K562 (cell line): ENCODE measurements around the gene WFIKKN1. TPM values are rescaled to one million over a fixed set of nuclear protein-coding genes. Genes with fewer than 3 reads are reported as not detected.

Experiments
- ATAC-seq: fragments of 200-7000 bp; cut with Tn5 transposase; 3 replicates; pipeline ENCODE4 v1.9.1; 2020; ENCODE audit warnings: moderate library complexity
- BruUV-seq: library from RNA; stranded (reverse); fragments of 400-500 nt; replicated peaks from 2 replicates; lab custom pipeline; 2021; lab: Mats Ljungman, UMichigan
- CTCF ChIA-PET: fragments of 300-600 bp; formaldehyde crosslinking; extraction: SDS; loops from one replicate; lab custom pipeline; 2021; ENCODE audit warnings: low intra/inter-chr PET ratio; lab: Yijun Ruan, JAX
- POLR2A ChIA-PET: fragments of 300-600, 350-650 bp; sonication (Branson Sonifier 250); formaldehyde crosslinking; extraction: SDS; loops from one replicate; lab custom pipeline; 2021; ENCODE audit warnings: antibody characterized with exemption, inconsistent platforms; lab: Yijun Ruan, JAX
- DNase-seq, 4 experiments: peaks; one replicate each; pipeline versions ENCODE4 v3.0.0 to v3.0.0-alpha.2; 2011 to 2018; ENCODE audit warnings: low spot score in 3 of 4, mixed read lengths in 3 of 4; ENCODE audit errors: extremely low read depth in 1 of 4
- FAIRE-seq: peaks from 2 replicates; lab custom pipeline; 2011; peaks lifted over from hg19 to GRCh38; lab: Jason Lieb, UNC
- H2AFZ ChIP-seq: 2 replicates; pipeline ENCODE4 v1.6.0; 2011; ENCODE audit warnings: low read depth, low read length, control low read depth, inconsistent platforms
- H3K27ac ChIP-seq: fragments of 200-600 bp; 3 replicates; pipeline ENCODE4 v1.8.0; 2011; ENCODE audit warnings: low read depth, mild to moderate bottlenecking, control low read depth, inconsistent platforms, low read length, moderate library complexity, mixed read lengths; ENCODE audit errors: extremely low read depth
- H3K27me3 ChIP-seq, 2 experiments: fragments of 300-600 bp in 1 of 2; 2 replicates in 1 of 2; 3 replicates in 1 of 2; pipeline versions ENCODE4 v1.6.0 to v1.8.0; 2011; ENCODE audit warnings: inconsistent platforms in 2 of 2, low read length in 2 of 2, mild to moderate bottlenecking in 1 of 2, mixed read lengths in 1 of 2, moderate library complexity in 1 of 2; ENCODE audit not compliant: control insufficient read depth in 2 of 2, insufficient read depth in 2 of 2
- H3K36me3 ChIP-seq: fragments of 300-600 bp; 3 replicates; pipeline ENCODE4 v1.8.0; 2011; ENCODE audit warnings: mild to moderate bottlenecking, low read length, inconsistent platforms; ENCODE audit not compliant: control insufficient read depth, insufficient read depth
- H3K4me1 ChIP-seq, 2 experiments: fragments of 200-600 bp in 1 of 2; replicated peaks in 1 of 2; 2 replicates in 1 of 2; 3 replicates in 1 of 2; pipeline versions ENCODE4 v1.5.1 to v1.8.0; 2011; ENCODE audit warnings: inconsistent platforms in 2 of 2, low read length in 2 of 2, mild to moderate bottlenecking in 1 of 2, mixed read lengths in 1 of 2, moderate library complexity in 1 of 2; ENCODE audit not compliant: control insufficient read depth in 2 of 2, insufficient read depth in 2 of 2
- H3K4me2 ChIP-seq: 2 replicates; pipeline ENCODE4 v1.6.1; 2011; ENCODE audit warnings: low read length, control low read depth, inconsistent platforms, mixed read lengths; ENCODE audit not compliant: insufficient read depth
- H3K4me3 ChIP-seq: fragments of 200-600 bp; sonication (generic), shearing (Covaris generic); 2 replicates; pipeline ENCODE4 v1.5.1; 2016; ENCODE audit warnings: control low read depth, inconsistent platforms
- H3K79me2 ChIP-seq: fragments of 200-600 bp; 3 replicates; pipeline ENCODE4 v1.8.0; 2011; ENCODE audit warnings: low read length, inconsistent platforms; ENCODE audit not compliant: control insufficient read depth, insufficient read depth
- H3K9ac ChIP-seq, 2 experiments: 2 replicates each; pipeline versions ENCODE4 v1.6.0 to v1.6.1; 2011; ENCODE audit warnings: low read depth in 2 of 2, low read length in 2 of 2, control low read depth in 1 of 2, inconsistent platforms in 1 of 2, mild to moderate bottlenecking in 1 of 2, mixed read lengths in 1 of 2; ENCODE audit not compliant: insufficient read depth in 1 of 2
- H3K9me1 ChIP-seq: one replicate; pipeline ENCODE4 v1.6.0; 2011; ENCODE audit warnings: inconsistent platforms, mild to moderate bottlenecking, low read length, moderate library complexity; ENCODE audit not compliant: control insufficient read depth, insufficient read depth
- H3K9me3 ChIP-seq: replicated peaks from 2 replicates; pipeline ENCODE4 v1.5.1; 2011; ENCODE audit warnings: low read depth, low read length, inconsistent platforms; ENCODE audit not compliant: control insufficient read depth, insufficient read depth
- H4K20me1 ChIP-seq: replicated peaks from 2 replicates; pipeline ENCODE4 v1.6.1; 2011; ENCODE audit warnings: low read length, inconsistent platforms, mixed read lengths; ENCODE audit not compliant: control insufficient read depth, insufficient read depth
- ATF6 ChIP-seq: sonication (generic); formaldehyde crosslinking; IDR thresholded peaks from 2 replicates; pipeline ENCODE4 v1.4.0; 2020; ENCODE audit warnings: mild to moderate bottlenecking, missing genetic modification reagents
- CEBPG ChIP-seq, 3 experiments: fragments of 200-800 bp in 1 of 3; sonication (Bioruptor generic) in 1 of 3; sonication (generic) in 1 of 3; formaldehyde crosslinking in 1 of 3; IDR thresholded peaks in 2 of 3; conservative IDR thresholded peaks in 1 of 3; 2 replicates each; pipeline versions ENCODE4 v1.6.1 to v1.8.0; 2016 to 2022; ENCODE audit warnings: missing compliant biosample characterization in 2 of 3, missing genetic modification characterization in 2 of 3, mild to moderate bottlenecking in 1 of 3, missing genetic modification reagents in 1 of 3
- CHCHD3 ChIP-seq: fragments of 250-450 bp; sonication (Bioruptor Pico); IDR thresholded peaks from 2 replicates; pipeline ENCODE4 v2.1.2; 2022; ENCODE audit warnings: mild to moderate bottlenecking
- HNRNPL ChIP-seq: fragments of 200-400 bp; formaldehyde crosslinking; IDR thresholded peaks from 2 replicates; pipeline ENCODE4 v1.6.1; 2017; ENCODE audit warnings: low read depth, mild to moderate bottlenecking, low read length
- MBD1 ChIP-seq: fragments of 250-450 bp; sonication (Bioruptor Pico); IDR thresholded peaks from 2 replicates; pipeline ENCODE4 v1.8.0; 2022; ENCODE audit warnings: inconsistent platforms
- MIER1 ChIP-seq: fragments of 450-650 bp; IDR thresholded peaks from 2 replicates; pipeline ENCODE4 v1.6.1; 2016; ENCODE audit warnings: antibody characterized with exemption, mild to moderate bottlenecking, low read depth
- NONO ChIP-seq, 2 experiments: fragments of 200-400 bp in 1 of 2; fragments of 450-650 bp in 1 of 2; formaldehyde crosslinking in 1 of 2; IDR thresholded peaks; 2 replicates each; pipeline ENCODE4 v1.6.1; 2017; ENCODE audit warnings: low read depth in 2 of 2, mild to moderate bottlenecking in 2 of 2, moderate library complexity in 2 of 2, low read length in 1 of 2
- POLR2A ChIP-seq: fragments of 450-650 bp; conservative IDR thresholded peaks from 2 replicates; pipeline ENCODE4 v1.6.1; 2016
- TBP ChIP-seq: optimal IDR thresholded peaks from 2 replicates; pipeline ENCODE3; 2011; ENCODE audit warnings: low read depth, low read length, improper control_type of control experiment
- WHSC1 ChIP-seq: IDR thresholded peaks from one replicate; pipeline ENCODE4 v1.6.1; 2012; ENCODE audit warnings: low read length, control low read depth, inconsistent platforms
- ZBTB33 ChIP-seq: sonication (generic); formaldehyde crosslinking; IDR thresholded peaks from 2 replicates; pipeline ENCODE4 v1.8.1; 2023; ENCODE audit warnings: mild to moderate bottlenecking, missing genetic modification reagents
- ZNF436 ChIP-seq: fragments of 250-450, 450-650 bp; sonication (Bioruptor Pico); formaldehyde crosslinking; IDR thresholded peaks from 2 replicates; pipeline ENCODE4 v1.7.0; 2020; ENCODE audit warnings: mild to moderate bottlenecking
- WGBS: fragments of 100-300 bp; shearing (Covaris generic); methylation state at CpG from one replicate; pipeline ENCODE4 v1.1.6; 2016; ENCODE audit warnings: low coverage, mixed read lengths; ENCODE audit not compliant: insufficient coverage; ENCODE audit errors: missing lambda C conversion rate; 5-methylcytosine and 5-hydroxymethylcytosine counted together
- in situ Hi-C: fragments of 300-500 bp; cut with MboI; formaldehyde crosslinking; loops from 4 replicates; pipeline ENCODE4 v1.15.0; 2018; ENCODE audit warnings: inconsistent platforms, mixed read lengths
- intact Hi-C: fragments of 100-400 bp; cut with micrococcal nuclease; formaldehyde crosslinking; loops from 2 replicates; pipeline ENCODE4 v1.14.2; 2022
- polyA plus RNA-seq, 8 experiments: library from polyadenylated mRNA; depleted of rRNA in 4 of 8; stranded (reverse) in 5 of 8; unstranded in 3 of 8; fragments of >200 nt; fragmentation: Nextera tagmentation in 2 of 8; fragmentation: Illumina TruSeq in 1 of 8; extraction: Ambion mirVana in 2 of 8; extraction: Trizol in 1 of 8; gene quantifications; 2 replicates each; pipeline versions ENCODE4 v1.2.1 to v1.2.3, GENCODE V29; 2011 to 2014; ENCODE audit warnings: inconsistent platforms in 1 of 8, missing spikeins in 1 of 8
- total RNA-seq, 7 experiments: library from RNA; depleted of rRNA in 6 of 7; stranded (reverse); fragments of >200 nt in 6 of 7; fragmentation: Illumina TruSeq in 2 of 7; extraction: Trizol in 2 of 7; gene quantifications; 2 replicates each; pipeline versions ENCODE4 v1.2.1 to v1.2.3, GENCODE V29; 2011 to 2021; ENCODE audit warnings: low replicate concordance in 1 of 7

The WFIKKN1 gene
- total and polyA plus RNA-seq, 9 of the 15 experiments (the other 6 are each of a cell fraction or from before 2014, with no cell fraction given) = 0.14 to 1.1 (median 0.50) TPM; not detected in 4

DNA sequence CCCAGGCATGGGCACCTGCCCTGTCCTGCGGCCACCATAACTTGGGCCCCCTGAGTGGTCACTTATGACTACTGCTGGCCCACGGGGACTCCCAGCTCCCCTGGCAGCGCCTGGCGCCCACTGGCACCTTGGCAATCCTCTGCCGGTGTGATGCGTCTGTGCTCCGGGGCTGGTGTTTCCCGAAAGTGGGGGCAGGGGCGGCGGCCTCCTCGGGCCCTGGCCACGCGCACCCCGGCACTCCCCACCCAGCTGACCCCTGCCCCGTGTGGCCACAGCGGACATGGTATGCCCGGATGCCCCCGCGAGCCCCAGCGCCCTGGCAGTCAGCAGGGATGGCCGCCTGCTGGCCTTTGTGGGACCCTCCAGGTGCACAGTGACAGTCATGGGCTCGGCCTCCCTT, 26.7 kb downstream of the WFIKKN1 start:
- no peaks in the 10 kb centered on the region for H3K9me3 ChIP-seq
- H3K27ac ChIP-seq = no peak overlapping the region
- no peaks in the 10 kb centered on the region for H3K36me3 ChIP-seq
- no peak overlapping the region for H3K4me2 ChIP-seq
- ATAC-seq (no peak), FAIRE-seq (no peak), DNase-seq (no peak)
- no peaks in the 10 kb centered on the region for H3K9me1 ChIP-seq
- intact Hi-C loops (no loop called here), in situ Hi-C loops (no loop called here)
- ChIA-PET CTCF (no interaction called here), POLR2A (no interaction called here)
- TF ChIP-seq CHCHD3 (CRISPR knock-in tag) (no peak), HNRNPL (peak; percentile 77; the same call in 1 of the 2 replicates), CEBPG (CRISPR knock-in tag; IDR thresholded peaks at IDR 0.05) (no peak), CEBPG (tag; conservative IDR thresholded peaks at IDR 0.05 in 1 of 2, IDR thresholded peaks at IDR 0.05 in 1 of 2) (no peak), MIER1 (no peak), ZNF436 (CRISPR knock-in tag) (no peak), ZBTB33 (CRISPR knock-in tag) (peak; percentile 44; the same call in 1 of the 2 replicates), MBD1 (CRISPR knock-in tag) (no peak), WHSC1 (no peak), TBP (no peak), POLR2A (no peak), ATF6 (CRISPR knock-in tag) (no peak), NONO (IDR thresholded peaks at IDR 0.05; ENCODE audit: low read depth in 2 of 2, low read length in 1 of 2) (no peak)
- no TSS peak for BruUV-seq
- H4K20me1 ChIP-seq = no peaks in the 10 kb centered on the region
- H3K27me3 ChIP-seq = no peaks in the 10 kb centered on the region
- peaks cover 2 to 94% of the 10 kb centered on the region in 2 experiments; a peak in 4 of 5 replicates for H3K4me1 ChIP-seq
- no peak overlapping the region for H3K4me3 ChIP-seq
- no peak overlapping the region for H2AFZ ChIP-seq
- H3K79me2 ChIP-seq = no peaks in the 10 kb centered on the region; the same call in 2 of the 3 replicates
- WGBS = 95% methylated on average over 12 of the region's 22 CpGs
- H3K9ac ChIP-seq = peak overlapping the region in 1 of 2 experiments; percentile 45; a peak in 1 of 4 replicates
